ENCODE results near the gene BICDL2.

GRCh38 chr16:3013491-3013951, 23.2 kb downstream of the BICDL2 start:
- TF ChIP-seq, protein P1, sequence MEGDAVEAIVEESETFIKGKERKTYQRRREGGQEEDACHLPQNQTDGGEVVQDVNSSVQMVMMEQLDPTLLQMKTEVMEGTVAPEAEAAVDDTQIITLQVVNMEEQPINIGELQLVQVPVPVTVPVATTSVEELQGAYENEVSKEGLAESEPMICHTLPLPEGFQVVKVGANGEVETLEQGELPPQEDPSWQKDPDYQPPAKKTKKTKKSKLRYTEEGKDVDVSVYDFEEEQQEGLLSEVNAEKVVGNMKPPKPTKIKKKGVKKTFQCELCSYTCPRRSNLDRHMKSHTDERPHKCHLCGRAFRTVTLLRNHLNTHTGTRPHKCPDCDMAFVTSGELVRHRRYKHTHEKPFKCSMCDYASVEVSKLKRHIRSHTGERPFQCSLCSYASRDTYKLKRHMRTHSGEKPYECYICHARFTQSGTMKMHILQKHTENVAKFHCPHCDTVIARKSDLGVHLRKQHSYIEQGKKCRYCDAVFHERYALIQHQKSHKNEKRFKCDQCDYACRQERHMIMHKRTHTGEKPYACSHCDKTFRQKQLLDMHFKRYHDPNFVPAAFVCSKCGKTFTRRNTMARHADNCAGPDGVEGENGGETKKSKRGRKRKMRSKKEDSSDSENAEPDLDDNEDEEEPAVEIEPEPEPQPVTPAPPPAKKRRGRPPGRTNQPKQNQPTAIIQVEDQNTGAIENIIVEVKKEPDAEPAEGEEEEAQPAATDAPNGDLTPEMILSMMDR (IDR thresholded peaks at IDR 0.05): no peak
- TF ChIP-seq NFIC (IDR thresholded peaks at IDR 0.05; ENCODE audit: borderline replicate concordance) (no peak), FOXJ3 (CRISPR knock-in tag; IDR thresholded peaks at IDR 0.05) (no peak), EP300 (IDR thresholded peaks at IDR 0.05; ENCODE audit: borderline replicate concordance in 1 of 2, low read depth in 1 of 2, low read length in 1 of 2) (no peak), FOSL2 (IDR thresholded peaks at IDR 0.05; ENCODE audit: borderline replicate concordance, low read depth) (no peak), SIN3A (IDR thresholded peaks at IDR 0.05; ENCODE audit: borderline replicate concordance, low read depth, low read length) (no peak), USF2 (IDR thresholded peaks at IDR 0.05; ENCODE audit: borderline replicate concordance, low read depth, low read length) (no peak), EZH2phosphoT487 (IDR thresholded peaks at IDR 0.05; ENCODE audit: borderline replicate concordance, low read depth) (no peak), USF1 (IDR thresholded peaks at IDR 0.05; ENCODE audit: borderline replicate concordance, low read depth) (no peak), MXI1 (IDR thresholded peaks at IDR 0.05; ENCODE audit: low read depth, low read length) (no peak), RAD21 (IDR thresholded peaks at IDR 0.05; ENCODE audit: low read length) (no peak)

Data from SK-N-SH (cell line).